Measurements from ENCODE around the gene ROR2.

The ROR2 gene

DNA sequence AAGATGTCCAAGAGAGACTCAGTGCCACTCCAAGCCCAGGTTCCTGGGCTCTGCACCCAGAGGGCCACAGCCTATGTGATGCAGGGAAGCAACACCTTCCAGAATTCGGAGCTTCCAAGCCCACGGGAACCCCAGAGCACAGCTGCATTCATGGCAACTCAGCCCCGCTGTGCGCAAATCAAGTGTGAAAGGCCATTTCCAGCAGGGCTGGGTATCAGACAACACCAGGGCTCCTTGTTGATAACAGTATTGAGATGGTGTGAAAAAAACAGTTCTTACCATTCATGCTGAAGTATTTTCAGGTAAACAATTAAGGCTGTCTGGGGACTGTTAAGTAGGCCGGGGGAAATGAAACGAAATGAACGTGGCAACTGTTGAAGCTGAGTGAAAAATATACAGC, 10.1 kb downstream of the ROR2 start:
- TF ChIP-seq EGR1 (IDR thresholded peaks at IDR 0.05) (no peak), ZBTB7A (IDR thresholded peaks at IDR 0.05; ENCODE audit: low read depth) (no peak), RAD21 (IDR thresholded peaks at IDR 0.05; ENCODE audit: low read depth) (no peak), NFIC (IDR thresholded peaks at IDR 0.05) (no peak), FOXM1 (IDR thresholded peaks at IDR 0.05; ENCODE audit: borderline replicate concordance, low read depth) (no peak), TAF1 (IDR thresholded peaks at IDR 0.05; ENCODE audit: low read depth) (no peak), YY1 (IDR thresholded peaks at IDR 0.05; ENCODE audit: low read depth) (no peak)
- TF ChIP-seq, protein P1, sequence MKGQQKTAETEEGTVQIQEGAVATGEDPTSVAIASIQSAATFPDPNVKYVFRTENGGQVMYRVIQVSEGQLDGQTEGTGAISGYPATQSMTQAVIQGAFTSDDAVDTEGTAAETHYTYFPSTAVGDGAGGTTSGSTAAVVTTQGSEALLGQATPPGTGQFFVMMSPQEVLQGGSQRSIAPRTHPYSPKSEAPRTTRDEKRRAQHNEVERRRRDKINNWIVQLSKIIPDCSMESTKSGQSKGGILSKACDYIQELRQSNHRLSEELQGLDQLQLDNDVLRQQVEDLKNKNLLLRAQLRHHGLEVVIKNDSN (IDR thresholded peaks at IDR 0.05) = no peak
- TF ChIP-seq, protein P2, sequence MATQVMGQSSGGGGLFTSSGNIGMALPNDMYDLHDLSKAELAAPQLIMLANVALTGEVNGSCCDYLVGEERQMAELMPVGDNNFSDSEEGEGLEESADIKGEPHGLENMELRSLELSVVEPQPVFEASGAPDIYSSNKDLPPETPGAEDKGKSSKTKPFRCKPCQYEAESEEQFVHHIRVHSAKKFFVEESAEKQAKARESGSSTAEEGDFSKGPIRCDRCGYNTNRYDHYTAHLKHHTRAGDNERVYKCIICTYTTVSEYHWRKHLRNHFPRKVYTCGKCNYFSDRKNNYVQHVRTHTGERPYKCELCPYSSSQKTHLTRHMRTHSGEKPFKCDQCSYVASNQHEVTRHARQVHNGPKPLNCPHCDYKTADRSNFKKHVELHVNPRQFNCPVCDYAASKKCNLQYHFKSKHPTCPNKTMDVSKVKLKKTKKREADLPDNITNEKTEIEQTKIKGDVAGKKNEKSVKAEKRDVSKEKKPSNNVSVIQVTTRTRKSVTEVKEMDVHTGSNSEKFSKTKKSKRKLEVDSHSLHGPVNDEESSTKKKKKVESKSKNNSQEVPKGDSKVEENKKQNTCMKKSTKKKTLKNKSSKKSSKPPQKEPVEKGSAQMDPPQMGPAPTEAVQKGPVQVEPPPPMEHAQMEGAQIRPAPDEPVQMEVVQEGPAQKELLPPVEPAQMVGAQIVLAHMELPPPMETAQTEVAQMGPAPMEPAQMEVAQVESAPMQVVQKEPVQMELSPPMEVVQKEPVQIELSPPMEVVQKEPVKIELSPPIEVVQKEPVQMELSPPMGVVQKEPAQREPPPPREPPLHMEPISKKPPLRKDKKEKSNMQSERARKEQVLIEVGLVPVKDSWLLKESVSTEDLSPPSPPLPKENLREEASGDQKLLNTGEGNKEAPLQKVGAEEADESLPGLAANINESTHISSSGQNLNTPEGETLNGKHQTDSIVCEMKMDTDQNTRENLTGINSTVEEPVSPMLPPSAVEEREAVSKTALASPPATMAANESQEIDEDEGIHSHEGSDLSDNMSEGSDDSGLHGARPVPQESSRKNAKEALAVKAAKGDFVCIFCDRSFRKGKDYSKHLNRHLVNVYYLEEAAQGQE (IDR thresholded peaks at IDR 0.05; ENCODE audit: low read depth) = no peak

DNA sequence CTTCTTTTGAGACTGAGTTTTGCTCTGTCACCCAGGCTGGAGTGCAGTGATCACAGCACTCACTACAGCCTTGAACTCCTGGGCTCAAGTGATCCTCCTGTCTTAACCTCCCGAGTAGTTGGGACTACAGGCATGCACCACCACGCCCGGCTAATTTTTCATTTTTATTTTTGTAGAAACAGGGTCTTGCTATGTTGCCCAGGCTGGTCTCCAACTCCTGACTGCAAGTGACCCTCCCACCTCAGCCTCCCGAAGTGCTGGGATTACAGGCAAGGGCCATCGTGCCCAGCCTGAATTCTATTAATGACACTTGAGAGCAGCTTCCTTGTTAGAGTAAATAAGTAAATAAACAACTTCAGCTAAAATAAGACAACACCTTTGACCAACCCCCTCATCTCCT, 12.3 kb downstream of the ROR2 start:
- no peak for TF ChIP-seq RAD21 (IDR thresholded peaks at IDR 0.05; ENCODE audit: low read depth)
- TF ChIP-seq TCF12 (IDR thresholded peaks at IDR 0.05; ENCODE audit: low read depth) = no peak
- TF ChIP-seq TAF1 (IDR thresholded peaks at IDR 0.05; ENCODE audit: low read depth) = no peak
- TF ChIP-seq YY1 (IDR thresholded peaks at IDR 0.05; ENCODE audit: low read depth) = no peak
- no peak for TF ChIP-seq NFIC (IDR thresholded peaks at IDR 0.05)
- no peak for TF ChIP-seq TEAD4 (IDR thresholded peaks at IDR 0.05)
- TF ChIP-seq, protein P1 (IDR thresholded peaks at IDR 0.05) = no peak

DNA sequence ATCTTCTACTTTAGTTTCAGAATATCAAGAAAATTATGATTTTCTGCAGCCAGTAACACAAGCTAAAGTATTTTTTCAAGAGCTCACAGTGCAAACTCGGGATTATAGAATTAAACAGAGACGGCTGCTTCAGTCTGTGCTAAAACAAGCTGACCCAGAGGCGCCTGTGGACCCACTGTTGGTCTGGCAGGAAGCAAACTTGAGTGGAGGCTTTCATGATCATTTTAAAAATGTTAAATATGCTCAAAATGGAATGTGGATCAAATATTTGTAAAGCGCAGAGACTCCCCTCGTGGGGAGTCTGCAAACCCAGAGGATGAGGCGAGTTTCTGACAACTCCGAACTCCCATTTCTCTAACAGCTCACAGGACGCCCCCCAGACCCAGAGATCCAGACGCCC, 13.0 kb downstream of the ROR2 start:
- TF ChIP-seq, protein P2 (IDR thresholded peaks at IDR 0.05; ENCODE audit: low read depth) = no peak
- TF ChIP-seq, protein P1 (IDR thresholded peaks at IDR 0.05) = no peak
- no peak for TF ChIP-seq YY1 (IDR thresholded peaks at IDR 0.05; ENCODE audit: low read depth)
- TF ChIP-seq NFIC (IDR thresholded peaks at IDR 0.05) = no peak
- TF ChIP-seq, protein P3, sequence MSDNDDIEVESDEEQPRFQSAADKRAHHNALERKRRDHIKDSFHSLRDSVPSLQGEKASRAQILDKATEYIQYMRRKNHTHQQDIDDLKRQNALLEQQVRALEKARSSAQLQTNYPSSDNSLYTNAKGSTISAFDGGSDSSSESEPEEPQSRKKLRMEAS (IDR thresholded peaks at IDR 0.05) = no peak

DNA sequence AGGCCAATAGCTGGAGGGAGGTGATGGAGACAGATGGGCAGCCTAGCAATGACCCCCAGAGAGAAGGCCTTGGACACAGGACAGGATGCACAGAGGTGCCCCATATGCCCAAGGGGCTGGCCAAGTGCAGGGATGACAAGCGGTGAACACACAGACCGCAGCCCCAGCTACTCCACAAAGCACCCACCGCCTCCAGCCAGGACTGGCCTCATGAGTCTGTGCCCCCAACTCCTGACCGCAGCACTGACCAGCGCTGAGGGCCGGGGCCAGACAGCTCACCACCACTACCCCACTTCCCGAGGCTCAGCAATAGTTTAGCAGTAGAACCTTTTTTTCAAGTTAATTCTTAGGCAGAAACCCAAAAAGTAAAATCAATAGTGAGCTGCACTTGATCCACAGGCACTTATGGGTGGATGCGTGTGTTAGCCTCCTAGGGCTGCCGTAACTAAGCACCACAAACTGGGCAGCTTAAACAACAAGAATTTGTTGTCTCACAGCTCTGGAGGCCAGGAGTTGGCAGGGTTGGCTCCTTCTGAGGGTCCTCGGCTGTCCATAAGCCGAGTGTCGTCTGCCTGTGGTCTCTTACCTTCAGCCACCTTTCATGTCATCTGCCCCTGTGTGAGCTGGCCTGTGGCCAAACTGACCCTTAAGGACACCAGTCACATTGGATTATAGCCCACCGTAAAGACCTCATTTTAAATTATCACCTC, 14.1 kb downstream of the ROR2 start:
- no peak for TF ChIP-seq NFIC (IDR thresholded peaks at IDR 0.05)
- TF ChIP-seq EGR1 (IDR thresholded peaks at IDR 0.05) = no peak
- no peak for TF ChIP-seq CREB1 (IDR thresholded peaks at IDR 0.05; ENCODE audit: low read depth)
- TF ChIP-seq, protein P3 (IDR thresholded peaks at IDR 0.05) = no peak
- TF ChIP-seq EP300 (IDR thresholded peaks at IDR 0.05; ENCODE audit: borderline replicate concordance) = no peak
- no peak for TF ChIP-seq TCF12 (IDR thresholded peaks at IDR 0.05; ENCODE audit: low read depth)
- TF ChIP-seq TAF1 (IDR thresholded peaks at IDR 0.05; ENCODE audit: low read depth) = no peak
- TF ChIP-seq TEAD4 (IDR thresholded peaks at IDR 0.05) = no peak
- TF ChIP-seq, protein P2 (IDR thresholded peaks at IDR 0.05; ENCODE audit: low read depth) = no peak
- TF ChIP-seq RAD21 (IDR thresholded peaks at IDR 0.05; ENCODE audit: low read depth) = no peak
- TF ChIP-seq, protein P1 (IDR thresholded peaks at IDR 0.05) = no peak
- TF ChIP-seq YY1 (IDR thresholded peaks at IDR 0.05; ENCODE audit: low read depth) = no peak
- no peak for TF ChIP-seq FOXM1 (IDR thresholded peaks at IDR 0.05; ENCODE audit: borderline replicate concordance, low read depth)
- no peak for TF ChIP-seq CEBPB (IDR thresholded peaks at IDR 0.05)
- no peak for TF ChIP-seq ZBTB7A (IDR thresholded peaks at IDR 0.05; ENCODE audit: low read depth)

Measured in Ishikawa (cell line).